SK-N-SH treated with all-trans-retinoic acid at 6 μM for 48 hours (cell line): ENCODE data around the gene ITGAV.
A peak's percentile ranks its signal among the peaks of the same experiment; 100 is the strongest.

Source experiments
- ATAC-seq: fragments of 200-7000 bp; cut with Tn5 transposase; 3 replicates; pipeline ENCODE4 v1.9.1; 2020; ENCODE audit warnings: mild to moderate bottlenecking, moderate library complexity
- ARNTL ChIP-seq: fragments of 450-650 bp; formaldehyde crosslinking; IDR thresholded peaks from 2 replicates; pipeline ENCODE4 v1.5.0; 2020; ENCODE audit warnings: low read depth, mild to moderate bottlenecking, moderate library complexity, borderline replicate concordance
- BACH2 ChIP-seq: fragments of 250-450 bp; sonication (Bioruptor Pico); IDR thresholded peaks from 2 replicates; pipeline ENCODE4 v1.9.0; 2021; ENCODE audit warnings: mild to moderate bottlenecking, borderline replicate concordance
- CSDC2 ChIP-seq: fragments of 250-450 bp; sonication (Bioruptor Pico); IDR thresholded peaks from 2 replicates; pipeline ENCODE4 v1.5.0; 2020; ENCODE audit warnings: mild to moderate bottlenecking, moderate library complexity
- ESRRG ChIP-seq: fragments of 250-450 bp; sonication (Bioruptor Pico); IDR thresholded peaks from 2 replicates; pipeline ENCODE4 v1.6.1; 2021; ENCODE audit warnings: mild to moderate bottlenecking
- GLIS3 ChIP-seq: fragments of 250-450 bp; sonication (Bioruptor Pico); IDR thresholded peaks from 2 replicates; pipeline ENCODE4 v1.5.0; 2020; ENCODE audit warnings: mild to moderate bottlenecking, moderate library complexity
- ISL1 ChIP-seq: fragments of 250-450 bp; sonication (Bioruptor Pico); IDR thresholded peaks from 2 replicates; pipeline ENCODE4 v2.1.2; 2022; ENCODE audit warnings: mild to moderate bottlenecking, moderate library complexity
- OSR1 ChIP-seq: fragments of 250-450 bp; sonication (Bioruptor Pico); IDR thresholded peaks from 2 replicates; pipeline ENCODE4 v1.8.0; 2022; ENCODE audit warnings: moderate library complexity, mild to moderate bottlenecking, inconsistent platforms
- PPARA ChIP-seq: fragments of 250-450 bp; sonication (Bioruptor Pico); IDR thresholded peaks from 2 replicates; pipeline ENCODE4 v1.5.0; 2020; ENCODE audit warnings: mild to moderate bottlenecking, borderline replicate concordance
- RARB ChIP-seq: fragments of 250-450 bp; sonication (Bioruptor Pico); IDR thresholded peaks from 2 replicates; pipeline ENCODE4 v1.8.0; 2021; ENCODE audit warnings: mild to moderate bottlenecking, moderate library complexity
- SNAI2 ChIP-seq: fragments of 250-450 bp; sonication (Bioruptor Pico); IDR thresholded peaks from 2 replicates; pipeline ENCODE4 v1.5.0; 2020; ENCODE audit warnings: mild to moderate bottlenecking, moderate library complexity
- TCF4 ChIP-seq: fragments of 250-450 bp; sonication (Bioruptor Pico); IDR thresholded peaks from 2 replicates; pipeline ENCODE4 v1.8.0; 2021; ENCODE audit warnings: mild to moderate bottlenecking, moderate library complexity, borderline replicate concordance
- TOX ChIP-seq: fragments of 250-450 bp; sonication (Bioruptor Pico); IDR thresholded peaks from 2 replicates; pipeline ENCODE4 v1.8.0; 2021; ENCODE audit warnings: mild to moderate bottlenecking, moderate library complexity, borderline replicate concordance
- ZC3H10 ChIP-seq: fragments of 250-450 bp; sonication (Bioruptor Pico); IDR thresholded peaks from 2 replicates; pipeline ENCODE4 v1.5.1; 2021; ENCODE audit warnings: mild to moderate bottlenecking, moderate library complexity
- ZFP3 ChIP-seq: fragments of 250-450 bp; sonication (Bioruptor Pico); IDR thresholded peaks from 2 replicates; pipeline ENCODE4 v1.5.0; 2020; ENCODE audit warnings: mild to moderate bottlenecking, moderate library complexity
- ZFP30 ChIP-seq: fragments of 450-650 bp; formaldehyde crosslinking; IDR thresholded peaks from 2 replicates; pipeline ENCODE4 v1.5.0; 2022; ENCODE audit warnings: mild to moderate bottlenecking, moderate library complexity
- ZNF565 ChIP-seq: fragments of 450-650 bp; formaldehyde crosslinking; conservative IDR thresholded peaks from 2 replicates; pipeline ENCODE4 v1.5.0; 2020; ENCODE audit warnings: low read depth, mild to moderate bottlenecking, moderate library complexity
- ZNF70 ChIP-seq: fragments of 450-650 bp; formaldehyde crosslinking; IDR thresholded peaks from 2 replicates; pipeline ENCODE4 v1.5.0; 2020; ENCODE audit warnings: mild to moderate bottlenecking, moderate library complexity
- ZNF8 ChIP-seq: fragments of 450-650 bp; formaldehyde crosslinking; IDR thresholded peaks from 2 replicates; pipeline ENCODE4 v1.5.0; 2020; ENCODE audit warnings: mild to moderate bottlenecking, moderate library complexity
- TF ChIP-seq, protein P1 (sequence below): fragments of 250-450 bp; sonication (Bioruptor Pico); IDR thresholded peaks from 2 replicates; pipeline ENCODE4 v1.8.0; 2021; ENCODE audit warnings: low read depth, mild to moderate bottlenecking, moderate library complexity, borderline replicate concordance
- TF ChIP-seq, protein P2 (sequence below): fragments of 250-450 bp; sonication (Bioruptor Pico); IDR thresholded peaks from 2 replicates; pipeline ENCODE4 v1.8.0; 2020; ENCODE audit warnings: mild to moderate bottlenecking, moderate library complexity, borderline replicate concordance
- TF ChIP-seq, protein P3 (sequence below): fragments of 250-450 bp; sonication (Bioruptor Pico); IDR thresholded peaks from 2 replicates; pipeline ENCODE4 v1.5.1; 2020; ENCODE audit warnings: low read depth, mild to moderate bottlenecking, moderate library complexity
- TF ChIP-seq, protein P4 (sequence below): fragments of 250-450 bp; sonication (Bioruptor Pico); IDR thresholded peaks from 2 replicates; pipeline ENCODE4 v1.5.1; 2021; ENCODE audit warnings: mild to moderate bottlenecking, moderate library complexity
- TF ChIP-seq, protein P5 (sequence below): fragments of 250-450 bp; sonication (Bioruptor Pico); IDR thresholded peaks from 2 replicates; pipeline ENCODE4 v1.5.0; 2020; ENCODE audit warnings: mild to moderate bottlenecking, moderate library complexity

Gene ITGAV

DNA sequence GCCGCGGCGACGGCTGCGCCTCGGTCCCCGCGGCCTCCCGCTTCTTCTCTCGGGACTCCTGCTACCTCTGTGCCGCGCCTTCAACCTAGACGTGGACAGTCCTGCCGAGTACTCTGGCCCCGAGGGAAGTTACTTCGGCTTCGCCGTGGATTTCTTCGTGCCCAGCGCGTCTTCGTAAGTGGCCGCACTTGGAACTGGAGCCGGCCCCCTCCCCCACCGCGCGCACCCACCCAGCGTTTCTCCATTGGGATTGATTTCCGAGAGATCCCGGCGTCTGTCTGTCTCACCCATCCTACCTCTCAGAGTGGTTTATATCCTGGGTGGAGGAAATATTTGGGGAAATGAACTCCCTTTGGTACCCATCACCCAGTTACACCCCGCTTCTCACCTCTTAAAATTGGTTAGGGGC, 498 bp downstream of the ITGAV start:
- ATAC-seq, result no peak; the same call in 2 of the 3 replicates
- no peak for TF ChIP-seq ZFP30
- no peak for TF ChIP-seq SNAI2
- TF ChIP-seq PPARA (CRISPR knock-in tag), result no peak
- no peak for TF ChIP-seq ISL1
- TF ChIP-seq ZNF565, result no peak
- TF ChIP-seq GLIS3 (CRISPR knock-in tag), result no peak
- TF ChIP-seq, protein P1, sequence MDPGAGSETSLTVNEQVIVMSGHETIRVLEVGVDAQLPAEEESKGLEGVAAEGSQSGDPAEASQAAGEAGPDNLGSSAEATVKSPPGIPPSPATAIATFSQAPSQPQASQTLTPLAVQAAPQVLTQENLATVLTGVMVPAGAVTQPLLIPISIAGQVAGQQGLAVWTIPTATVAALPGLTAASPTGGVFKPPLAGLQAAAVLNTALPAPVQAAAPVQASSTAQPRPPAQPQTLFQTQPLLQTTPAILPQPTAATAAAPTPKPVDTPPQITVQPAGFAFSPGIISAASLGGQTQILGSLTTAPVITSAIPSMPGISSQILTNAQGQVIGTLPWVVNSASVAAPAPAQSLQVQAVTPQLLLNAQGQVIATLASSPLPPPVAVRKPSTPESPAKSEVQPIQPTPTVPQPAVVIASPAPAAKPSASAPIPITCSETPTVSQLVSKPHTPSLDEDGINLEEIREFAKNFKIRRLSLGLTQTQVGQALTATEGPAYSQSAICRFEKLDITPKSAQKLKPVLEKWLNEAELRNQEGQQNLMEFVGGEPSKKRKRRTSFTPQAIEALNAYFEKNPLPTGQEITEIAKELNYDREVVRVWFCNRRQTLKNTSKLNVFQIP, result no peak
- TF ChIP-seq ESRRG, result no peak
- TF ChIP-seq, protein P2, sequence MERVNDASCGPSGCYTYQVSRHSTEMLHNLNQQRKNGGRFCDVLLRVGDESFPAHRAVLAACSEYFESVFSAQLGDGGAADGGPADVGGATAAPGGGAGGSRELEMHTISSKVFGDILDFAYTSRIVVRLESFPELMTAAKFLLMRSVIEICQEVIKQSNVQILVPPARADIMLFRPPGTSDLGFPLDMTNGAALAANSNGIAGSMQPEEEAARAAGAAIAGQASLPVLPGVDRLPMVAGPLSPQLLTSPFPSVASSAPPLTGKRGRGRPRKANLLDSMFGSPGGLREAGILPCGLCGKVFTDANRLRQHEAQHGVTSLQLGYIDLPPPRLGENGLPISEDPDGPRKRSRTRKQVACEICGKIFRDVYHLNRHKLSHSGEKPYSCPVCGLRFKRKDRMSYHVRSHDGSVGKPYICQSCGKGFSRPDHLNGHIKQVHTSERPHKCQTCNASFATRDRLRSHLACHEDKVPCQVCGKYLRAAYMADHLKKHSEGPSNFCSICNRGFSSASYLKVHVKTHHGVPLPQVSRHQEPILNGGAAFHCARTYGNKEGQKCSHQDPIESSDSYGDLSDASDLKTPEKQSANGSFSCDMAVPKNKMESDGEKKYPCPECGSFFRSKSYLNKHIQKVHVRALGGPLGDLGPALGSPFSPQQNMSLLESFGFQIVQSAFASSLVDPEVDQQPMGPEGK (CRISPR knock-in tag), result no peak
- TF ChIP-seq, all 23 proteins: peak for 0

DNA sequence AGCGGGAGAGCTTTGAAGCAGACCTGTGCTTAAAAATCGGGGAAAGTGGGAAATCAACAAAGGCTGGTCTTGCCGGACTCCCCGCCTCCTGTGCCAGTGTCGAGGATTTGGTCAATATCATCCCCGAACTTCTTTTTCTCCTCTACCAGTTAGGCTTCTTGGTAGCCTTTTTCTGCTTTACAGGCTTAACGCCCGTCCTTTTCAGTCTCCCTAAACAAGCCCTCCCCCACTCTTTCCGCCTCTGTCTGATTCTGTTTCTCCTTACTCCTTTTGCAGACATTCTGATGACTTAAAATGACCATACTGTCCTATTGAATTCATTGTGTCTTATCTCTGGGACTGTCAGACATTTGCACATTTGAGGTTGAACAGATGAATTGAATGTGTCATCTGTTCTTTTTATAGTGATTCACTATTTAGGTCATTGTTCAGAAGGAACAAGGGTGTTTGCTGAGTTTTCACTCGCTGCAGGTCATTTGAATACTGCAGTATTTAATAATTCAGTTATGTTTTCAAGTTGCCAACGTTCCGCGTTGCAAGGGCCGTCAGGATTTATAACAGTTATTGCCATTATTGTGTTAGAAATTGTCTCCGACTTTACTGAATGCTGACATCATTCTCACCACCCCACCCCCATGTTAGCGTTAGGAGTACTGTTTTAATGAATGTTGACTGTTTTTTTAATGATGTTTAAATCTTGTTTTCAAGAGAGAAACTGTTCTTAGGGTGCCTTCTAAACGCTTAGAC, 1.1 kb downstream of the ITGAV start:
- peak; percentile 51 for ATAC-seq
- no peak for TF ChIP-seq OSR1 (CRISPR knock-in tag)
- TF ChIP-seq ZNF565, result no peak
- TF ChIP-seq, protein P2 (CRISPR knock-in tag), result peak; percentile 63; the same call in 1 of the 2 replicates
- no peak for TF ChIP-seq CSDC2 (CRISPR knock-in tag)
- TF ChIP-seq ZFP30, result no peak
- no peak for TF ChIP-seq ARNTL
- no peak for TF ChIP-seq RARB (CRISPR knock-in tag)
- TF ChIP-seq, protein P3, sequence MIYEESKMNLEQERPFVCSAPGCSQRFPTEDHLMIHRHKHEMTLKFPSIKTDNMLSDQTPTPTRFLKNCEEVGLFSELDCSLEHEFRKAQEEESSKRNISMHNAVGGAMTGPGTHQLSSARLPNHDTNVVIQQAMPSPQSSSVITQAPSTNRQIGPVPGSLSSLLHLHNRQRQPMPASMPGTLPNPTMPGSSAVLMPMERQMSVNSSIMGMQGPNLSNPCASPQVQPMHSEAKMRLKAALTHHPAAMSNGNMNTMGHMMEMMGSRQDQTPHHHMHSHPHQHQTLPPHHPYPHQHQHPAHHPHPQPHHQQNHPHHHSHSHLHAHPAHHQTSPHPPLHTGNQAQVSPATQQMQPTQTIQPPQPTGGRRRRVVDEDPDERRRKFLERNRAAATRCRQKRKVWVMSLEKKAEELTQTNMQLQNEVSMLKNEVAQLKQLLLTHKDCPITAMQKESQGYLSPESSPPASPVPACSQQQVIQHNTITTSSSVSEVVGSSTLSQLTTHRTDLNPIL (CRISPR knock-in tag), result no peak
- TF ChIP-seq, protein P4, sequence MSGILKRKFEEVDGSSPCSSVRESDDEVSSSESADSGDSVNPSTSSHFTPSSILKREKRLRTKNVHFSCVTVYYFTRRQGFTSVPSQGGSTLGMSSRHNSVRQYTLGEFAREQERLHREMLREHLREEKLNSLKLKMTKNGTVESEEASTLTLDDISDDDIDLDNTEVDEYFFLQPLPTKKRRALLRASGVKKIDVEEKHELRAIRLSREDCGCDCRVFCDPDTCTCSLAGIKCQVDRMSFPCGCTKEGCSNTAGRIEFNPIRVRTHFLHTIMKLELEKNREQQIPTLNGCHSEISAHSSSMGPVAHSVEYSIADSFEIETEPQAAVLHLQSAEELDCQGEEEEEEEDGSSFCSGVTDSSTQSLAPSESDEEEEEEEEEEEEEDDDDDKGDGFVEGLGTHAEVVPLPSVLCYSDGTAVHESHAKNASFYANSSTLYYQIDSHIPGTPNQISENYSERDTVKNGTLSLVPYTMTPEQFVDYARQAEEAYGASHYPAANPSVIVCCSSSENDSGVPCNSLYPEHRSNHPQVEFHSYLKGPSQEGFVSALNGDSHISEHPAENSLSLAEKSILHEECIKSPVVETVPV, result no peak
- TF ChIP-seq PPARA (CRISPR knock-in tag), result no peak
- TF ChIP-seq, protein P5, sequence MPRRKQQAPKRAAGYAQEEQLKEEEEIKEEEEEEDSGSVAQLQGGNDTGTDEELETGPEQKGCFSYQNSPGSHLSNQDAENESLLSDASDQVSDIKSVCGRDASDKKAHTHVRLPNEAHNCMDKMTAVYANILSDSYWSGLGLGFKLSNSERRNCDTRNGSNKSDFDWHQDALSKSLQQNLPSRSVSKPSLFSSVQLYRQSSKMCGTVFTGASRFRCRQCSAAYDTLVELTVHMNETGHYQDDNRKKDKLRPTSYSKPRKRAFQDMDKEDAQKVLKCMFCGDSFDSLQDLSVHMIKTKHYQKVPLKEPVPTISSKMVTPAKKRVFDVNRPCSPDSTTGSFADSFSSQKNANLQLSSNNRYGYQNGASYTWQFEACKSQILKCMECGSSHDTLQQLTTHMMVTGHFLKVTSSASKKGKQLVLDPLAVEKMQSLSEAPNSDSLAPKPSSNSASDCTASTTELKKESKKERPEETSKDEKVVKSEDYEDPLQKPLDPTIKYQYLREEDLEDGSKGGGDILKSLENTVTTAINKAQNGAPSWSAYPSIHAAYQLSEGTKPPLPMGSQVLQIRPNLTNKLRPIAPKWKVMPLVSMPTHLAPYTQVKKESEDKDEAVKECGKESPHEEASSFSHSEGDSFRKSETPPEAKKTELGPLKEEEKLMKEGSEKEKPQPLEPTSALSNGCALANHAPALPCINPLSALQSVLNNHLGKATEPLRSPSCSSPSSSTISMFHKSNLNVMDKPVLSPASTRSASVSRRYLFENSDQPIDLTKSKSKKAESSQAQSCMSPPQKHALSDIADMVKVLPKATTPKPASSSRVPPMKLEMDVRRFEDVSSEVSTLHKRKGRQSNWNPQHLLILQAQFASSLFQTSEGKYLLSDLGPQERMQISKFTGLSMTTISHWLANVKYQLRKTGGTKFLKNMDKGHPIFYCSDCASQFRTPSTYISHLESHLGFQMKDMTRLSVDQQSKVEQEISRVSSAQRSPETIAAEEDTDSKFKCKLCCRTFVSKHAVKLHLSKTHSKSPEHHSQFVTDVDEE (CRISPR knock-in tag), result peak; percentile 34; the same call in 1 of the 2 replicates
- no peak for TF ChIP-seq ESRRG
- peak; percentile 81 for TF ChIP-seq ISL1
- 0 out of 2 replicates have a peak, but pooled peaks have one; percentile 8 for TF ChIP-seq SNAI2
- no peak for TF ChIP-seq ZNF8 (CRISPR knock-in tag)
- TF ChIP-seq, protein P1, result no peak
- TF ChIP-seq ZNF70 (CRISPR knock-in tag), result no peak
- no peak for TF ChIP-seq TOX
- TF ChIP-seq ZFP3 (CRISPR knock-in tag), result no peak
- no peak for TF ChIP-seq GLIS3 (CRISPR knock-in tag)
- peak; percentile 86 for TF ChIP-seq TCF4
- TF ChIP-seq BACH2 (CRISPR knock-in tag), result no peak
- TF ChIP-seq ZC3H10 (CRISPR knock-in tag), result 0 out of 2 replicates have a peak, but pooled peaks have one; percentile 5
